Uterus (tissue), 2 donors: ENCODE measurements around the gene FBXO7.

ENCODE experiments used
- POLR2A ChIP-seq, 2 donors: fragments of 450-650 bp; IDR thresholded peaks; one replicate each; pipeline ENCODE4 v1.6.1; 2016; ENCODE audit warnings: antibody characterized with exemption in 2 of 2, mild to moderate bottlenecking in 1 of 2, moderate library complexity in 1 of 2
- TF ChIP-seq, protein P1 (sequence below), 4 experiments: fragments of 200-600 bp in 2 of 4; fragments of 450-650 bp in 2 of 4; sonication (generic) in 2 of 4; IDR thresholded peaks; one replicate each; pipeline ENCODE4 v1.5.1; 2016 to 2019; ENCODE audit warnings: antibody characterized with exemption in 4 of 4, mild to moderate bottlenecking in 2 of 4, moderate library complexity in 1 of 4

DNA sequence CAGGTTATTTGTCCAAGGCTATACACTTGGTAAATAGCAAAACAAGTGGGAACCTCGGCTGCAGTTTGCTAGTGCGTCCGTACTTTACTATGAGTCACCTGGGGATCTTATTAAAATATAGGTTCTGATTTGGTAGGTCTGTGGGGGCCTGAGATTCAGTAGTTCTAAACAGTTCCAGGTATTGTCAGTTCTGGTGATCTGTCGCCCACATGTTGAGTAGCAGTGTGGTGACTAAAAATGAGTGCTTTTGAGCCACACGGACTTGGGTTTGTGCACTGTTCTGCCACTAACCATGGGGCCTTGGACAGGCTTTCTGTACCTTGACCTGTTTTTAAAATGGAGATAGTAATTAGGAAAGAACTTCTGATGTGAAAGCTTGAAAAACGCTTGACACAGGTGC, 15.7 kb downstream of the FBXO7 start:
- TF ChIP-seq POLR2A (IDR thresholded peaks at IDR 0.05), result no peak
- TF ChIP-seq, protein P1, sequence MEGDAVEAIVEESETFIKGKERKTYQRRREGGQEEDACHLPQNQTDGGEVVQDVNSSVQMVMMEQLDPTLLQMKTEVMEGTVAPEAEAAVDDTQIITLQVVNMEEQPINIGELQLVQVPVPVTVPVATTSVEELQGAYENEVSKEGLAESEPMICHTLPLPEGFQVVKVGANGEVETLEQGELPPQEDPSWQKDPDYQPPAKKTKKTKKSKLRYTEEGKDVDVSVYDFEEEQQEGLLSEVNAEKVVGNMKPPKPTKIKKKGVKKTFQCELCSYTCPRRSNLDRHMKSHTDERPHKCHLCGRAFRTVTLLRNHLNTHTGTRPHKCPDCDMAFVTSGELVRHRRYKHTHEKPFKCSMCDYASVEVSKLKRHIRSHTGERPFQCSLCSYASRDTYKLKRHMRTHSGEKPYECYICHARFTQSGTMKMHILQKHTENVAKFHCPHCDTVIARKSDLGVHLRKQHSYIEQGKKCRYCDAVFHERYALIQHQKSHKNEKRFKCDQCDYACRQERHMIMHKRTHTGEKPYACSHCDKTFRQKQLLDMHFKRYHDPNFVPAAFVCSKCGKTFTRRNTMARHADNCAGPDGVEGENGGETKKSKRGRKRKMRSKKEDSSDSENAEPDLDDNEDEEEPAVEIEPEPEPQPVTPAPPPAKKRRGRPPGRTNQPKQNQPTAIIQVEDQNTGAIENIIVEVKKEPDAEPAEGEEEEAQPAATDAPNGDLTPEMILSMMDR (IDR thresholded peaks at IDR 0.05), result no peak
